Suprapubic skin (tissue), 4 donors: ENCODE results near the gene FAM174B. TPM values are rescaled to one million over a fixed set of nuclear protein-coding genes. Genes with fewer than 3 reads are reported as not detected.

ENCODE experiments used
- DNase-seq, 2 donors: peaks; one replicate each; pipeline ENCODE4 v3.0.0-alpha.2; 2019; ENCODE audit warnings: low spot score in 2 of 2
- H3K27ac ChIP-seq: fragments of 200-600 bp; sonication (generic); one replicate; pipeline ENCODE4 v1.5.1; 2019
- H3K27me3 ChIP-seq: fragments of 200-600 bp; sonication (generic); one replicate; pipeline ENCODE4 v1.5.1; 2019
- H3K36me3 ChIP-seq: fragments of 200-600 bp; sonication (generic); one replicate; pipeline ENCODE4 v1.5.1; 2019
- H3K4me1 ChIP-seq: fragments of 200-600 bp; sonication (generic); one replicate; pipeline ENCODE4 v1.5.1; 2019
- H3K4me3 ChIP-seq: fragments of 200-600 bp; sonication (generic); one replicate; pipeline ENCODE4 v1.5.1; 2019; ENCODE audit warnings: mild to moderate bottlenecking
- H3K9me3 ChIP-seq: fragments of 200-600 bp; sonication (generic); one replicate; pipeline ENCODE4 v1.5.1; 2019
- CTCF ChIP-seq, 2 donors: fragments of 200-600 bp in 1 of 2; fragments of 450-650 bp in 1 of 2; sonication (generic) in 1 of 2; IDR thresholded peaks; one replicate each; pipeline ENCODE4 v1.5.1; 2016 to 2019; ENCODE audit warnings: antibody characterized with exemption in 2 of 2, mild to moderate bottlenecking in 1 of 2, moderate library complexity in 1 of 2
- EP300 ChIP-seq: sonication (generic); formaldehyde crosslinking; IDR thresholded peaks from one replicate; pipeline ENCODE4 v1.6.1; 2017; ENCODE audit warnings: antibody characterized with exemption
- POLR2A ChIP-seq, 2 donors: fragments of 450-650 bp; IDR thresholded peaks; one replicate each; pipeline ENCODE4 v1.6.1; 2017; ENCODE audit warnings: antibody characterized with exemption in 2 of 2, mild to moderate bottlenecking in 2 of 2, moderate library complexity in 2 of 2
- POLR2AphosphoS5 ChIP-seq, 3 donors: sonication (generic); formaldehyde crosslinking; IDR thresholded peaks; one replicate each; pipeline ENCODE4 v1.6.1; 2017; ENCODE audit warnings: antibody characterized with exemption in 3 of 3
- WGBS: methylation state at CpG from one replicate; pipeline ENCODE4 v1.1.5; 2018; 5-methylcytosine and 5-hydroxymethylcytosine counted together
- total RNA-seq, 4 donors: library from RNA; depleted of rRNA; stranded (reverse); fragments of >200 nt; gene quantifications; one replicate each; pipeline ENCODE4 v1.1.0, GENCODE V29; 2016

The FAM174B gene
- total RNA-seq, 4 donors from 2014 or later: 6.2 to 24.0 (median 18.3) TPM

GRCh38 chr15:92648190-92648875 lies 7.2 kb downstream of the FAM174B start:
- no peaks in the 10 kb centered on the region for H3K27me3 ChIP-seq
- H3K27ac ChIP-seq: no peak overlapping the region
- no peak for DNase-seq
- WGBS: 59% methylated on average over 7 of the region's 8 CpGs
- no peak overlapping the region for H3K4me3 ChIP-seq
- H3K36me3 ChIP-seq: no peaks in the 10 kb centered on the region
- H3K9me3 ChIP-seq: no peaks in the 10 kb centered on the region
- peaks cover 3% of the 10 kb centered on the region for H3K4me1 ChIP-seq
- TF ChIP-seq EP300 (no peak), POLR2AphosphoS5 (IDR thresholded peaks at IDR 0.05) (no peak), CTCF (IDR thresholded peaks at IDR 0.05) (no peak), POLR2A (IDR thresholded peaks at IDR 0.05) (no peak)

- H3K27ac ChIP-seq: no peak overlapping the region
These were observed 8.0 kb downstream of the FAM174B start for GRCh38 chr15:92647467-92648163.

DNA sequence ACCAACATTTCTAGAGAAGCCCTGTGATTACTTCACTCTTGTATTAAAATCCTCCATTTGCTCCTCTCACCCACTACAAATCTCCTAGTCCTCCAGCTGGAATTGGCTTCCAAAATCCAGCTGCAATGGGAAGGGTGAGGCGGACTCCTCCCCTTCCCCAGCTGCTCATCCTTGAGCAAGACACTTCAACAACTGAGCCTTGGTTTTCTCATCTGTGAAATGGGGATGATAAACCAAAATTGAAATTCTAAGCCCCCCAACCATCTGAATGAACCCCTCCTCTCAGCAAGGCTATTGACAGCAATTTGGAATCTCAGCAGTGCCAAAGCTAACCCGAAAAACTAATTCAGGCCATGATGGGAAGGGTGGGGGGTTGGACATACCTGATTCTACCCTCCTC lies 9.4 kb downstream of the FAM174B start:
- Histone ChIP-seq H3K9me3 (no peaks in the 10 kb centered on the region), H3K4me3 (no peak overlapping the region), H3K27ac (no peak overlapping the region), H3K27me3 (no peaks in the 10 kb centered on the region), H3K4me1 (peaks cover 3% of the 10 kb centered on the region), H3K36me3 (no peaks in the 10 kb centered on the region)
- 97% methylated on average over 2 of the region's 2 CpGs for WGBS
- TF ChIP-seq POLR2A (IDR thresholded peaks at IDR 0.05): no peak
- no peak for TF ChIP-seq CTCF (IDR thresholded peaks at IDR 0.05)
- TF ChIP-seq POLR2AphosphoS5 (IDR thresholded peaks at IDR 0.05): no peak
- TF ChIP-seq EP300: no peak
- no peak for DNase-seq

More at GRCh38 chr15:92647467-92648163, 8.0 kb downstream of the FAM174B start:
- Histone ChIP-seq H3K4me3 (no peak overlapping the region), H3K36me3 (no peaks in the 10 kb centered on the region), H3K27me3 (no peaks in the 10 kb centered on the region), H3K4me1 (peaks cover 3% of the 10 kb centered on the region), H3K9me3 (no peaks in the 10 kb centered on the region)
- no peak for DNase-seq
- TF ChIP-seq EP300 (no peak), POLR2AphosphoS5 (IDR thresholded peaks at IDR 0.05) (no peak), POLR2A (IDR thresholded peaks at IDR 0.05) (no peak), CTCF (IDR thresholded peaks at IDR 0.05) (no peak)
- 91% methylated on average over 1 of the region's 1 CpG for WGBS

DNA sequence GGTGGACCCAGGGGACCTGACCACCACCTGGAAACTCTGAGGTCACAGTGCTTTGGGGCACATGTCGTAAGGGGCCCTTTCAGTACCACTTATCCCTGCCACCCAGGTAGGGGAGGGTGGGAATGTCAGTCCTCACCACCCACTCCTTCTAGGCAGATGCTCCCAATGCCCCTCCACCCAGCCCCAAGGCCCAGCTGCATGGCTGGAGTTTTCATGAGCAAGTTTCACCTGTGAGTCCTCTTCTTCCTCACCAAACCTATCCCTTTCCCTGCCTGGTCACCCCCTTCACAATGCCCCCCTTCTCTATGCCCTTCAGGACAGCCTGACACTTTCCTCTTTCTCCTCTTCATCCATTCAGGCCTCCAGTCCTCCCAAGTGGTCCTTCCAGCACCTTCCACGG lies 9.8 kb downstream of the FAM174B start:
- H3K36me3 ChIP-seq: no peaks in the 10 kb centered on the region
- H3K27me3 ChIP-seq: no peaks in the 10 kb centered on the region
- no peak overlapping the region for H3K4me3 ChIP-seq
- H3K9me3 ChIP-seq: no peaks in the 10 kb centered on the region
- 50% methylated on average over 2 of the region's 2 CpGs for WGBS
- TF ChIP-seq POLR2AphosphoS5 (IDR thresholded peaks at IDR 0.05) (no peak), POLR2A (IDR thresholded peaks at IDR 0.05) (no peak), EP300 (no peak), CTCF (IDR thresholded peaks at IDR 0.05) (no peak)
- peak overlapping the region; percentile 43 for H3K27ac ChIP-seq
- no peak for DNase-seq
- peaks cover 3% of the 10 kb centered on the region for H3K4me1 ChIP-seq

GRCh38 chr15:92645051-92645631 lies 10.4 kb downstream of the FAM174B start:
- Histone ChIP-seq H3K9me3 (no peaks in the 10 kb centered on the region), H3K4me3 (no peak overlapping the region), H3K27me3 (no peaks in the 10 kb centered on the region), H3K4me1 (peaks cover 3% of the 10 kb centered on the region), H3K27ac (peak overlapping the region; percentile 46), H3K36me3 (no peaks in the 10 kb centered on the region)
- no peak for DNase-seq
- TF ChIP-seq POLR2A (IDR thresholded peaks at IDR 0.05): no peak
- TF ChIP-seq POLR2AphosphoS5 (IDR thresholded peaks at IDR 0.05): no peak
- no peak for TF ChIP-seq EP300
- no peak for TF ChIP-seq CTCF (IDR thresholded peaks at IDR 0.05)
- WGBS: 75% methylated on average over 6 of the region's 6 CpGs
